Osteoblast (primary cell): ENCODE measurements around the gene MALRD1. TPM values are rescaled to one million over a fixed set of nuclear protein-coding genes. Genes with fewer than 3 reads are reported as not detected.

Source experiments
- DNase-seq: peaks from one replicate; pipeline ENCODE4 v3.0.0; 2011; ENCODE audit warnings: low spot score, mixed read lengths; ENCODE audit not compliant: insufficient read length; ENCODE audit errors: missing footprints
- H2AFZ ChIP-seq: 2 replicates; pipeline ENCODE4 v1.6.0; 2011; ENCODE audit warnings: mild to moderate bottlenecking, low read length
- H3K27ac ChIP-seq: 2 replicates; pipeline ENCODE4 v1.5.1; 2011; ENCODE audit warnings: mild to moderate bottlenecking, low read depth, low read length, moderate library complexity
- H3K27me3 ChIP-seq: 2 replicates; pipeline ENCODE4 v1.6.0; 2012; ENCODE audit warnings: mild to moderate bottlenecking, control low read depth, inconsistent platforms, low read length, moderate library complexity; ENCODE audit not compliant: insufficient read depth
- H3K36me3 ChIP-seq: 2 replicates; pipeline ENCODE4 v1.5.1; 2011; ENCODE audit warnings: mild to moderate bottlenecking, low read length, control low read depth, moderate library complexity; ENCODE audit not compliant: insufficient read depth
- H3K4me1 ChIP-seq: 2 replicates; pipeline ENCODE4 v1.5.1; 2011; ENCODE audit warnings: mild to moderate bottlenecking, low read length, control low read depth, moderate library complexity; ENCODE audit not compliant: insufficient read depth
- H3K4me2 ChIP-seq: 2 replicates; pipeline ENCODE4 v1.6.0; 2011; ENCODE audit warnings: mild to moderate bottlenecking, low read length; ENCODE audit not compliant: insufficient read depth
- H3K4me3 ChIP-seq: fragments of 200-600 bp; sonication (generic); 3 replicates; pipeline ENCODE4 v1.5.1; 2012; ENCODE audit warnings: mild to moderate bottlenecking, low read length, inconsistent platforms; ENCODE audit not compliant: insufficient read depth
- H3K79me2 ChIP-seq: 2 replicates; pipeline ENCODE4 v1.6.0; 2012; ENCODE audit warnings: mild to moderate bottlenecking, low read length, control low read depth, inconsistent platforms; ENCODE audit not compliant: insufficient read depth
- H3K9me3 ChIP-seq: 2 replicates; pipeline ENCODE4 v1.5.1; 2011; ENCODE audit warnings: low read depth, low read length, control low read depth
- H4K20me1 ChIP-seq: 2 replicates; pipeline ENCODE4 v1.6.0; 2012; ENCODE audit warnings: mild to moderate bottlenecking, low read length, control low read depth; ENCODE audit not compliant: insufficient read depth
- total RNA-seq: library from RNA; depleted of rRNA; stranded (reverse); fragments of >200 nt; gene quantifications from 2 replicates; pipeline ENCODE4 v1.2.3, GENCODE V29; 2012
- TF ChIP-seq, protein P1 (sequence below): IDR thresholded peaks from 2 replicates; pipeline ENCODE4 v1.5.1; 2011; ENCODE audit warnings: mild to moderate bottlenecking, low read depth, low read length, moderate library complexity; ENCODE audit errors: extremely low read depth

Gene MALRD1
- total RNA-seq, 1 donor: 2.9 TPM

GRCh38 chr10:19580691-19581090, 532.1 kb downstream of the MALRD1 start:
- H2AFZ ChIP-seq: no peak overlapping the region
- no peak overlapping the region for H3K27ac ChIP-seq
- no peaks in the 10 kb centered on the region for H4K20me1 ChIP-seq
- TF ChIP-seq, protein P1, sequence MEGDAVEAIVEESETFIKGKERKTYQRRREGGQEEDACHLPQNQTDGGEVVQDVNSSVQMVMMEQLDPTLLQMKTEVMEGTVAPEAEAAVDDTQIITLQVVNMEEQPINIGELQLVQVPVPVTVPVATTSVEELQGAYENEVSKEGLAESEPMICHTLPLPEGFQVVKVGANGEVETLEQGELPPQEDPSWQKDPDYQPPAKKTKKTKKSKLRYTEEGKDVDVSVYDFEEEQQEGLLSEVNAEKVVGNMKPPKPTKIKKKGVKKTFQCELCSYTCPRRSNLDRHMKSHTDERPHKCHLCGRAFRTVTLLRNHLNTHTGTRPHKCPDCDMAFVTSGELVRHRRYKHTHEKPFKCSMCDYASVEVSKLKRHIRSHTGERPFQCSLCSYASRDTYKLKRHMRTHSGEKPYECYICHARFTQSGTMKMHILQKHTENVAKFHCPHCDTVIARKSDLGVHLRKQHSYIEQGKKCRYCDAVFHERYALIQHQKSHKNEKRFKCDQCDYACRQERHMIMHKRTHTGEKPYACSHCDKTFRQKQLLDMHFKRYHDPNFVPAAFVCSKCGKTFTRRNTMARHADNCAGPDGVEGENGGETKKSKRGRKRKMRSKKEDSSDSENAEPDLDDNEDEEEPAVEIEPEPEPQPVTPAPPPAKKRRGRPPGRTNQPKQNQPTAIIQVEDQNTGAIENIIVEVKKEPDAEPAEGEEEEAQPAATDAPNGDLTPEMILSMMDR: no peak
- no peak for DNase-seq
- no peaks in the 10 kb centered on the region for H3K36me3 ChIP-seq
- no peaks in the 10 kb centered on the region for H3K4me1 ChIP-seq
- no peaks in the 10 kb centered on the region for H3K9me3 ChIP-seq
- no peak overlapping the region for H3K4me2 ChIP-seq
- H3K79me2 ChIP-seq: no peaks in the 10 kb centered on the region
- no peaks in the 10 kb centered on the region for H3K27me3 ChIP-seq
- H3K4me3 ChIP-seq: no peak overlapping the region

GRCh38 chr10:19588608-19589007, 540.0 kb downstream of the MALRD1 start:
- H3K4me2 ChIP-seq: no peak overlapping the region
- H3K27ac ChIP-seq: no peak overlapping the region
- H2AFZ ChIP-seq: no peak overlapping the region
- no peaks in the 10 kb centered on the region for H3K36me3 ChIP-seq
- no peaks in the 10 kb centered on the region for H3K4me1 ChIP-seq
- H3K9me3 ChIP-seq: no peaks in the 10 kb centered on the region
- H3K27me3 ChIP-seq: no peaks in the 10 kb centered on the region
- no peaks in the 10 kb centered on the region for H3K79me2 ChIP-seq
- DNase-seq: no peak
- TF ChIP-seq, protein P1: no peak
- no peaks in the 10 kb centered on the region for H4K20me1 ChIP-seq
- H3K4me3 ChIP-seq: no peak overlapping the region

- Histone ChIP-seq H2AFZ (no peak overlapping the region), H3K4me3 (no peak overlapping the region), H4K20me1 (no peaks in the 10 kb centered on the region), H3K4me1 (no peaks in the 10 kb centered on the region), H3K4me2 (no peak overlapping the region), H3K36me3 (no peaks in the 10 kb centered on the region), H3K27me3 (no peaks in the 10 kb centered on the region), H3K9me3 (no peaks in the 10 kb centered on the region), H3K79me2 (no peaks in the 10 kb centered on the region), H3K27ac (no peak overlapping the region)
- peak; percentile 21 for DNase-seq
- TF ChIP-seq, protein P1: no peak
Measured at GRCh38 chr10:19592276-19592675, 543.7 kb downstream of the MALRD1 start.

- Histone ChIP-seq H4K20me1 (no peaks in the 10 kb centered on the region), H3K9me3 (no peaks in the 10 kb centered on the region), H3K27me3 (no peaks in the 10 kb centered on the region), H3K4me1 (no peaks in the 10 kb centered on the region), H3K79me2 (no peaks in the 10 kb centered on the region), H2AFZ (no peak overlapping the region), H3K4me2 (no peak overlapping the region), H3K27ac (no peak overlapping the region), H3K4me3 (no peak overlapping the region), H3K36me3 (no peaks in the 10 kb centered on the region)
- no peak for DNase-seq
- TF ChIP-seq, protein P1: no peak
Measured at GRCh38 chr10:19595212-19595845, 546.7 kb downstream of the MALRD1 start.
